SK-N-MC (cell line): ENCODE results near the gene EIF2B1.

Source experiments
- EZH2 ChIP-seq: fragments of 200-600 bp; sonication (generic); IDR thresholded peaks from one replicate; pipeline ENCODE4 v1.6.1; 2017; ENCODE audit warnings: antibody characterized with exemption
- POLR2AphosphoS5 ChIP-seq: IDR thresholded peaks from 2 replicates; pipeline ENCODE4 v1.6.1; 2012; ENCODE audit warnings: mild to moderate bottlenecking, low read depth, low read length, borderline replicate concordance

DNA sequence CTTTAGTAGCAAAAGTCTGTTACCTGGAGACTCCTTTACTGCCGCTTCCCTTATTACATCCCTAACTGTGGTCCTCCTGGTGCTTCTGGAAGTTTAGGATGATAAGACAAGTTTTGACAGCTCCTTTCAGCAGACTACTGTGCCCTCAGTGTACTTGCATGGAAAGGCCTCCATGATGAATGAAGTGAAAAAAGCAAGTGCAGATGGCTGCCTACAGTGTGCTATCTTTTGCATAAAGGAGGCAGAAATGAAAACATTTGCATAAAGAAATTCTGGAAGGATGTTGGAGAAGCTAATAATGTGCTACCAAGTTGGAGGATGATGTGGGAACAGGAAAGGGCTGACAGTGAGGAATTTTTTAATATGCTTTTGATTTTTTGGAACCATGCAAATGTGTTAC, 42.0 kb upstream of the EIF2B1 start:
- TF ChIP-seq EZH2, result no peak
- no peak for TF ChIP-seq POLR2AphosphoS5
